ENCODE measurements around the gene EPC2.

GRCh38 chr2:148832637-148833036, 188.1 kb downstream of the EPC2 start:
- TF ChIP-seq CTCF (conservative IDR thresholded peaks at IDR 0.05) (no peak), ZFX (IDR thresholded peaks at IDR 0.05) (no peak)

All from C4-2B (cell line).